Measurements from ENCODE around the gene MYO5B.
A peak's percentile ranks its signal among the peaks of the same experiment; 100 is the strongest.

The MYO5B gene

DNA sequence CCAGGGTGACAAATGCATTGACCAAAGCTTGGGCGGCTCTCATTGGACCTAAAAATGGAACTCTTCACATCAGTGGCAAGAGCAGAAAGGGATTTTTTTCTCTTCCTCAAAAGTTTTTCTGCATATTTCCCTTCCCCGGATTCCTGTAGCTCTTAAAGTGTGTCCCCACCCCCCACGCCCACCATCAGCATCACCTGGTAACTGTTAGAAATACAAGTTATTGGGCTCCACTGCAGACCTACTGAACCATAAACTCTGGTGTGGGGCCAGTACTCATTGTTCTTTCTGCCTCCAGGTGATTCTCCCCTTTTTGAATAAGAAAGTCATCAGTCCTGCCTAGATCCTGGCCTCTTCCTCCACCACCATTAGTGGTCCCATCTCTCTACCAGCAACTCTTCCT, 1.3 kb upstream of the MYO5B start:
- TF ChIP-seq CTCF (IDR thresholded peaks at IDR 0.05; ENCODE audit: low read depth, low read length): no peak
- no peak overlapping the region for H3K4me3 ChIP-seq (ENCODE audit: low read depth, low read length)
- DNase-seq (ENCODE audit: low read depth, low spot score): no peak
- in situ Hi-C loops (cut with HindIII; ENCODE audit: low sequenced_read_pairs): no loop called here

DNA sequence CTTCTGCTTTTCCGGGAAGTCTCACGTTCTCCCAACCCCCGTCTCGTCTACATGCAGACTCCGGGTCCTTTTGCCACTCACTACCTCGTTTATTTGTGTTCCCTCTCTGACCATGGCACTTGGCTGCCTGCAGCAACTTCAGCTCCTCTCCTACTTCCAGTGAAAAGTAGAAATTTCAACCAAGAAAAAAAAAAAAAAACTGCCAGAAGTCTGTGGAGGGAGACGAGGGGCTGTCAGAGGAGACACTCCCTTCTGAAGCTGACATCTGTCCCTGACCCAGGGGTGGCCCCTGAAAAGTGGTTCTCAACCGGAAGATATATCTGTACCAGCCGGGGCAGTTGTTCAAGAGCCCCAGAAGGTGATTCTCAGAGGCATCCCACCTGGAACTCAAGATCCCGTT, 742 bp upstream of the MYO5B start:
- in situ Hi-C loops (cut with HindIII; ENCODE audit: low sequenced_read_pairs): no loop called here
- no peak for DNase-seq (ENCODE audit: low read depth, low spot score)
- no peak overlapping the region for H3K4me3 ChIP-seq (ENCODE audit: low read depth, low read length)
- no peak for TF ChIP-seq CTCF (IDR thresholded peaks at IDR 0.05; ENCODE audit: low read depth, low read length)

DNA sequence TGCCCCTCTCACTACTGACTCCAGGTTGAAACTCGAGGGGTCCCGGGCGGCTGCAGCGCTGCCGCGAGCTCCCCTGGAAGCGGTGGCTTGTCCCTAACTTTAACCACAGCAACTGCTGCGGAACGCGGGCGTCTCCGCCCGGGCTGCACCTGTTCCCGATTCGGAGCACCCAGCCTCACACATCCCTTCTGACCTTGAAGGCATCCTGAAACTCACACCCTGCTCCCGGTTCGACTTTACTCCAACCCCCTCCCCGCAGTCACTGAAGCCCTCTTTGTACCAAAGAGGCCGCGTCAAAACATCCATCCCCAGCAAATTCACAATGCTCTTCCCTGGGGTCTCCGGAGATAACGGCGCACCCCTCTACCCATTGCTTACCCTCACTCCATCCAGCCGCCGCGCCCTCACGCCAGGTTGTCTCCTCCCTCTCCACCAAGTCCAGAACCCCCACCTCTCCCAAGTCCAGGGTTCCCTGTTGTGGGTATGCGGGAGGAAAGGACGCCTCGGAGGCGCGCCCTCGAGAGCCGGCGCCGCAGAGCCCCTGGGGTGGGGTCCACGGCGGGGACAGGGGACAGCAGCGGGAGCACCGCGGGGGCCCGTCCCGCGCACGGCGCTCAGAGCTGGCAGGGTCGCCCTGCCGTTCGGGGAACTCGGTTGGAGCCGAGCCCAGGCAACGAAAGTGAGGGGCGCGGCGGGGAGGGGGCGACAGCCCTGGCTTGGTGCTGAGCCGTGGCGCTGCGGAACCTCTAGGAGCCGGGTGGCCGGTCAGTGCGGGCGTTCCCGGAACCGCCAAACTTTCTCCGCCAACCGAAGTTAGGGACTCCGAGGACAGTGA, 934 bp downstream of the MYO5B start:
- H3K4me3 ChIP-seq (ENCODE audit: low read depth, low read length): no peak overlapping the region
- DNase-seq (ENCODE audit: low read depth, low spot score): no peak
- in situ Hi-C loops (cut with HindIII; ENCODE audit: low sequenced_read_pairs): no loop called here
- TF ChIP-seq CTCF (IDR thresholded peaks at IDR 0.05; ENCODE audit: low read depth, low read length): no peak

GRCh38 chr18:50192995-50193795, 1.8 kb downstream of the MYO5B start:
- no peak for TF ChIP-seq CTCF (IDR thresholded peaks at IDR 0.05; ENCODE audit: low read depth, low read length)
- in situ Hi-C loops (cut with HindIII; ENCODE audit: low sequenced_read_pairs): no loop called here
- H3K4me3 ChIP-seq (ENCODE audit: low read depth, low read length): no peak overlapping the region
- no peak for DNase-seq (ENCODE audit: low read depth, low spot score)

GRCh38 chr18:50190926-50191325, 4.0 kb downstream of the MYO5B start:
- DNase-seq (ENCODE audit: low read depth, low spot score): no peak
- H3K4me3 ChIP-seq (ENCODE audit: low read depth, low read length): no peak overlapping the region
- no peak for TF ChIP-seq CTCF (IDR thresholded peaks at IDR 0.05; ENCODE audit: low read depth, low read length)
- in situ Hi-C loops (cut with HindIII; ENCODE audit: low sequenced_read_pairs): no loop called here

DNA sequence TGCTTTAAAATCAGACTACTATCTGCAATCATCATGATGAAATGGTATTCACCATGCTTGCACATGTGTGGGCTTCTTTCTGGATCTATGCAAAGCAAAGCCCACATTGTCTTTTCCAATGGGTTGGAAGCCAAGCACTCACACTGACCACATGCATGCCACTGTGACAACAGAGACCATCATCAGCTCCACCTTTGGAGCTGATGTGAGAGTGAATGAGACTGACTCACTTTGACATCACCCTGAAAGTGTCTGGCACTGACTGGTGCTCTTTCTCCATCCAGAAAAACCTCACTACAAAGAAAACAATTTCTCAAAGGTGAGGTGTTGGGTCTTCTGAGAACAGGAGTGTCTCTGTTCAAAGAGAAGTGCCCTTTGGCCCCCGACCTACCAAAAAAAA, 4.7 kb downstream of the MYO5B start:
- in situ Hi-C loops (cut with HindIII; ENCODE audit: low sequenced_read_pairs): no loop called here
- DNase-seq (ENCODE audit: low read depth, low spot score): peak; percentile 8

More for the DNA sequence above, 4.7 kb downstream of the MYO5B start:
- no peak overlapping the region for H3K4me3 ChIP-seq (ENCODE audit: low read depth, low read length)
- TF ChIP-seq CTCF (IDR thresholded peaks at IDR 0.05; ENCODE audit: low read depth, low read length): no peak

All from astrocyte of the spinal cord (primary cell).